DND-41 (cell line): ENCODE data around the gene TBX2.

ENCODE experiments used
- EZH2 ChIP-seq: IDR thresholded peaks from 3 replicates; pipeline ENCODE4 v1.6.1; 2012; ENCODE audit warnings: borderline replicate concordance, low read depth, mild to moderate bottlenecking, moderate library complexity, low read length, inconsistent platforms; ENCODE audit not compliant: severe bottlenecking
- TF ChIP-seq, protein P1 (sequence below): IDR thresholded peaks from 2 replicates; pipeline ENCODE4 v1.5.1; 2012; ENCODE audit warnings: borderline replicate concordance, low read length, moderate library complexity, mild to moderate bottlenecking; ENCODE audit not compliant: poor library complexity, severe bottlenecking; ENCODE audit errors: extremely low read depth

DNA sequence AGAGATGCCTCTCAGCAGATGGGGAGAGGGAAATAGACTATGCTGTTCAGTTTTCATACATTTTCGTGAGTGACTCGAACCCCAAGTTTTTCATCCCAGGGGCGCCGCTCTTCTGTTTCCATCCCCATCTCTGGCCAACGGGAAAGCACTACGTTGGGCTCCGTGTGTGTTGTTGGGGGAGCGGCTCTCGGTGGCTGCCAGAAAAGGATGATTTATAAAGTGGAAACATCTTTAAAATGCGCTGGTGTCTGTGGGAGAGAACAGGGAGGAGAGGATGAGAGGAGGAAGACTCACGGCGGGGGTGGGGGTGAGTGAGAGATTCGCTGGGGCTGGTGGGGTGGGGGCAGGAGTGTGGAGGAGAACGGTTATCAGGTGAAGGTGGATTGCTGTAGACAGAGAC, 58.4 kb downstream of the TBX2 start:
- TF ChIP-seq, protein P1, sequence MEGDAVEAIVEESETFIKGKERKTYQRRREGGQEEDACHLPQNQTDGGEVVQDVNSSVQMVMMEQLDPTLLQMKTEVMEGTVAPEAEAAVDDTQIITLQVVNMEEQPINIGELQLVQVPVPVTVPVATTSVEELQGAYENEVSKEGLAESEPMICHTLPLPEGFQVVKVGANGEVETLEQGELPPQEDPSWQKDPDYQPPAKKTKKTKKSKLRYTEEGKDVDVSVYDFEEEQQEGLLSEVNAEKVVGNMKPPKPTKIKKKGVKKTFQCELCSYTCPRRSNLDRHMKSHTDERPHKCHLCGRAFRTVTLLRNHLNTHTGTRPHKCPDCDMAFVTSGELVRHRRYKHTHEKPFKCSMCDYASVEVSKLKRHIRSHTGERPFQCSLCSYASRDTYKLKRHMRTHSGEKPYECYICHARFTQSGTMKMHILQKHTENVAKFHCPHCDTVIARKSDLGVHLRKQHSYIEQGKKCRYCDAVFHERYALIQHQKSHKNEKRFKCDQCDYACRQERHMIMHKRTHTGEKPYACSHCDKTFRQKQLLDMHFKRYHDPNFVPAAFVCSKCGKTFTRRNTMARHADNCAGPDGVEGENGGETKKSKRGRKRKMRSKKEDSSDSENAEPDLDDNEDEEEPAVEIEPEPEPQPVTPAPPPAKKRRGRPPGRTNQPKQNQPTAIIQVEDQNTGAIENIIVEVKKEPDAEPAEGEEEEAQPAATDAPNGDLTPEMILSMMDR: no peak
- TF ChIP-seq EZH2: no peak
